NT2/D1 (cell line): Measurements from ENCODE around the gene ENTPD7.

ENCODE experiments used
- YY1 ChIP-seq: IDR thresholded peaks from 2 replicates; pipeline ENCODE4 v1.6.1; 2011; ENCODE audit not compliant: insufficient read length, insufficient read depth
- ZNF274 ChIP-seq: IDR thresholded peaks from 2 replicates; pipeline ENCODE4 v1.6.1; 2011; ENCODE audit warnings: mild to moderate bottlenecking, low read depth, low read length

DNA sequence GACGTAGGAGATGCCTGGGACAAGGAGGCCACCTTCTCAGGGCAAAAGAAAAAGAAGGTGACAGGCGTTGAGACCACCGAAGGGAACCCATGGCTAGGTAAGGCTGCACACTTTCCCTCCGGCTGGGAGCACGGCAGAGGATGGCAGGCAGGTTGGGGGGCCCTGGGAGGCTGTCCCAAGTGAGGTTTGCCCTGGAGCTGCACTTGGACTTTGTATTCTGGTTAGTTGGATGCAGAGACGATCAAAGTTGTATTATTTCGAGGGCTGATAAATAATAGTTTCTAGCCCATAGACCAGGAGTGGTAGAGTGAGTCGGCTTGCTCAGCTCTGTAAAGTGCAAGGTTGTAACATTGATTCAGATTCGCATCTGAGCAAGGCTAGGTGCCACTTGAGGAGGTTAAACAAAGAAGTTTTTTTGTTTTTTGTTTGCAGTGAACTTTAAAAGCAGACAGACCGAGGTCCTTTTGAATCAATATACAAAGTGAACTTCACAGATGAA lies 608 bp downstream of the ENTPD7 start:
- no peak for TF ChIP-seq ZNF274
- no peak for TF ChIP-seq YY1
